Activated naive CD4-positive, alpha-beta T cell treated with Interleukin-2 at 50 U/mL for 16 hours (primary cell): ENCODE data around the gene FYB2.

Source experiments
- DNase-seq: peaks from one replicate; pipeline ENCODE4 v3.0.0-alpha.2; 2020

The FYB2 gene

GRCh38 chr1:56819387-56819899, at the start of gene FYB2:
Gene FYB2 (minus strand): TSS chr1:56819404. CDS start chr1:56819290, 114 bp downstream.
- no peak for DNase-seq

GRCh38 chr1:56868761-56869160, 49.6 kb upstream of the FYB2 start:
- no peak for DNase-seq

GRCh38 chr1:56867491-56867890, 48.3 kb upstream of the FYB2 start:
- no peak for DNase-seq

GRCh38 chr1:56866656-56867055, 47.5 kb upstream of the FYB2 start:
- no peak for DNase-seq

- DNase-seq = no peak
Observed at GRCh38 chr1:56864430-56864829, 45.2 kb upstream of the FYB2 start.

- DNase-seq = no peak
Observed at GRCh38 chr1:56863265-56863992, 44.2 kb upstream of the FYB2 start.

GRCh38 chr1:56859287-56859686, 40.1 kb upstream of the FYB2 start:
- DNase-seq = no peak

GRCh38 chr1:56856186-56856585, 37.0 kb upstream of the FYB2 start:
- DNase-seq = no peak

- DNase-seq = no peak
Observed at GRCh38 chr1:56855190-56855589, 36.0 kb upstream of the FYB2 start.

GRCh38 chr1:56854521-56855099, 35.4 kb upstream of the FYB2 start, which contains the start of gene C8A:
Gene C8A (plus strand): TSS chr1:56854797. CDS start chr1:56854902, 105 bp downstream.
- DNase-seq = no peak

GRCh38 chr1:56852476-56852875, 33.3 kb upstream of the FYB2 start:
- DNase-seq = no peak

- DNase-seq = no peak
Observed at GRCh38 chr1:56850922-56851321, 31.7 kb upstream of the FYB2 start.

GRCh38 chr1:56850411-56850810, 31.2 kb upstream of the FYB2 start:
- no peak for DNase-seq

GRCh38 chr1:56849750-56850149, 30.5 kb upstream of the FYB2 start:
- no peak for DNase-seq

GRCh38 chr1:56845343-56845742, 26.1 kb upstream of the FYB2 start:
- DNase-seq = no peak

GRCh38 chr1:56844545-56845136, 25.4 kb upstream of the FYB2 start:
- DNase-seq = no peak

- DNase-seq = no peak
Observed at GRCh38 chr1:56843544-56843943, 24.3 kb upstream of the FYB2 start.

- no peak for DNase-seq
Observed at GRCh38 chr1:56838759-56839158, 19.6 kb upstream of the FYB2 start.

- no peak for DNase-seq
Observed at GRCh38 chr1:56837244-56837939, 18.2 kb upstream of the FYB2 start.

- no peak for DNase-seq
Observed at GRCh38 chr1:56836359-56836758, 17.2 kb upstream of the FYB2 start.

GRCh38 chr1:56835657-56836056, 16.5 kb upstream of the FYB2 start:
- no peak for DNase-seq

- DNase-seq = no peak
Observed at GRCh38 chr1:56834137-56834900, 15.1 kb upstream of the FYB2 start.

- DNase-seq = no peak
Observed at GRCh38 chr1:56833088-56833487, 13.9 kb upstream of the FYB2 start.
